ENCODE measurements around the gene SLCO2B1.

The SLCO2B1 gene

DNA sequence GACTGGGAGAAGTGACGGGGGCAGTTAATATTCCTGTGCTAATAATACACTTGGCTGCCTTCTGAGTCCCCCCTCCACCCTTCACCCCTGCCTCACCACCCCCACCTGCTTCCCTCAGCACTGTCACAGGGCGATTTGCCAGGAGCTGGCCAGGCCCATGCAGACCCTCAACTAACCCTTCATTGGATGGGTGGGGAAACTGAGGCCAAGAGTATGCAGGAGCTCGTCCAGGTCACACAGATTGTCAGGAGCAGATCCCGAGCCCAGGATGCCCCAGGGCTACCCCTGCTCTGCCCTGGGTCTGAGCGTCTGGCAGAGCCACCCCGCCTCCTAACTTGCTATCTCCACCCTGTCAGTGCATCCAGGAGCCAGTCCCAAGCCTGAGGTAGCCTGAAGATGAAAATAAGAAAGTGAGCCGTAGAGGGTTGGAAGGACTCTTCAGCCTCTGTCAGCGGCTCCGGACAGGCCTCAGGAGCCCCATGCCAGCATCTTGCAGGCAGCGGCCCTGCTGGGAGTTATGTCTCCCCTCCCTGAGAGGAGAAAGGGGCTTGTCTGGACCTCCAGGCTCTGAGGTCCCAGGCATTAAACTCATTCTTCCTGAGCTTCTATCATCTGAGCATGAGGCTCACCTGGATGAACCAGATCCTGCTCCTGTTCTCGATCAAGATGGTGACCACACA lies 95.9 kb downstream of the SLCO2B1 start:
- DNase-seq (ENCODE audit: low read depth in 2 of 2) = no peak

- DNase-seq (ENCODE audit: low read depth in 2 of 2) = no peak
These were observed 98.0 kb downstream of the SLCO2B1 start for GRCh38 chr11:75248924-75249256.

DNA sequence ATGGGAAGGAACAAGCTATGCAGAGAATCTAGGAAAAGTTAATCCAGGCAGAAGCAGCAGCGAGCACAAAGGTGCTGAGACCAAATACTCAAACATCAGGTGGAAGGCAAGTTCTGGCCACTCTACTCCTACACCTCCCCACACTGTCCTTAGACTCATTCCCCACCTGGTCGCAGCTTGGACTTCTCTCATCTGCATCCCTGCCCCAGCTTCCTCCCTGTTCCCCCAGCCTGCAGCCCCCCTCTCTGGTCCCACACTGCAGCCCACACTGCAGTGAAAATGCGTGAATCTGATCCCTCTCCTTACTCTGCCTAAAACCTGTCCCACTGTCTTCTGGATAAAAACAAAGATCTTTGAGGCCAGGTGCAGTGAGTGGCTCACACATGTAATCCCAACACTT lies 98.8 kb downstream of the SLCO2B1 start:
- no peak for DNase-seq (ENCODE audit: low read depth in 2 of 2)

DNA sequence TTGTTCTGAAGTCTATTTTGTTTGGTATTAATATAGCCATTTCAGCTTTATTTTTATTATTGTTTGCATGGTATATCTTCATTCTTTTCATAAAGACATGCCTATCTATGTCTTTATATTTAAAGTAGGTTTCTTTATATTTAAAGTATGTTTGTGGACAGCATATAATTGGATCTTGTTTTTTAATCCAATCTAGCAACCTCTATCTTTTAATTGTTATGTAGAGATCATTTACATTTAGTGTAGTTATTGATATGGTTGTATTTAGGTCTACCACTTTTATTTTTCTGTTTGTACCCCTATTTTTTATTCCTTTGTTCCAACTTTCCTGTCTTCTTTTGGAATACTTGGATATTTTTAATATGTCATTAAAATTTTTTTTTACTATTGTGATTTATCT lies 103.4 kb downstream of the SLCO2B1 start:
- no peak for DNase-seq (ENCODE audit: low read depth in 2 of 2)

Measured in activated CD4-positive, alpha-beta T cell treated with anti-CD3 and anti-CD28 coated beads for 24 hours (primary cell).